Measurements from ENCODE around the gene RTL9.

RTL9 gene

GRCh38 chrX:110363244-110363643 is 4.6 kb downstream of the RTL9 start:
- H3K36me3 ChIP-seq (ENCODE audit: insufficient read depth), result no peaks in the 10 kb centered on the region
- no peak overlapping the region for H2AFZ ChIP-seq (ENCODE audit: low read depth)
- no peaks in the 10 kb centered on the region for H4K20me1 ChIP-seq (ENCODE audit: insufficient read depth)
- no peak overlapping the region for H3K9ac ChIP-seq
- TF ChIP-seq, protein P1, sequence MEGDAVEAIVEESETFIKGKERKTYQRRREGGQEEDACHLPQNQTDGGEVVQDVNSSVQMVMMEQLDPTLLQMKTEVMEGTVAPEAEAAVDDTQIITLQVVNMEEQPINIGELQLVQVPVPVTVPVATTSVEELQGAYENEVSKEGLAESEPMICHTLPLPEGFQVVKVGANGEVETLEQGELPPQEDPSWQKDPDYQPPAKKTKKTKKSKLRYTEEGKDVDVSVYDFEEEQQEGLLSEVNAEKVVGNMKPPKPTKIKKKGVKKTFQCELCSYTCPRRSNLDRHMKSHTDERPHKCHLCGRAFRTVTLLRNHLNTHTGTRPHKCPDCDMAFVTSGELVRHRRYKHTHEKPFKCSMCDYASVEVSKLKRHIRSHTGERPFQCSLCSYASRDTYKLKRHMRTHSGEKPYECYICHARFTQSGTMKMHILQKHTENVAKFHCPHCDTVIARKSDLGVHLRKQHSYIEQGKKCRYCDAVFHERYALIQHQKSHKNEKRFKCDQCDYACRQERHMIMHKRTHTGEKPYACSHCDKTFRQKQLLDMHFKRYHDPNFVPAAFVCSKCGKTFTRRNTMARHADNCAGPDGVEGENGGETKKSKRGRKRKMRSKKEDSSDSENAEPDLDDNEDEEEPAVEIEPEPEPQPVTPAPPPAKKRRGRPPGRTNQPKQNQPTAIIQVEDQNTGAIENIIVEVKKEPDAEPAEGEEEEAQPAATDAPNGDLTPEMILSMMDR (conservative IDR thresholded peaks at IDR 0.05; ENCODE audit: low read depth, low read length), result no peak
- H3K27ac ChIP-seq, result no peak overlapping the region
- H3K27me3 ChIP-seq (ENCODE audit: insufficient read depth, low read depth), result no peaks in the 10 kb centered on the region
- H3K4me3 ChIP-seq (IDR thresholded peaks at IDR 0.05; ENCODE audit: insufficient read depth, low read depth, low read length), result no peak overlapping the region
- no peak overlapping the region for H3K4me2 ChIP-seq
- no peaks in the 10 kb centered on the region for H3K79me2 ChIP-seq (ENCODE audit: insufficient read depth, low read depth)
- no peaks in the 10 kb centered on the region for H3K4me1 ChIP-seq (ENCODE audit: low read depth, poor library complexity, severe bottlenecking)

GRCh38 chrX:110373310-110373709 is 14.7 kb downstream of the RTL9 start:
- Histone ChIP-seq H3K4me1 (ENCODE audit: low read depth, poor library complexity, severe bottlenecking) (peaks cover 8% of the 10 kb centered on the region), H3K27ac (no peak overlapping the region), H3K9ac (no peak overlapping the region), H3K27me3 (ENCODE audit: insufficient read depth, low read depth) (no peaks in the 10 kb centered on the region), H2AFZ (ENCODE audit: low read depth) (no peak overlapping the region), H3K79me2 (ENCODE audit: insufficient read depth, low read depth) (no peaks in the 10 kb centered on the region), H4K20me1 (ENCODE audit: insufficient read depth) (no peaks in the 10 kb centered on the region), H3K4me3 (IDR thresholded peaks at IDR 0.05; ENCODE audit: insufficient read depth, low read depth, low read length) (no peak overlapping the region), H3K4me2 (no peak overlapping the region), H3K36me3 (ENCODE audit: insufficient read depth) (no peaks in the 10 kb centered on the region)
- TF ChIP-seq, protein P1 (conservative IDR thresholded peaks at IDR 0.05; ENCODE audit: low read depth, low read length), result no peak

DNA sequence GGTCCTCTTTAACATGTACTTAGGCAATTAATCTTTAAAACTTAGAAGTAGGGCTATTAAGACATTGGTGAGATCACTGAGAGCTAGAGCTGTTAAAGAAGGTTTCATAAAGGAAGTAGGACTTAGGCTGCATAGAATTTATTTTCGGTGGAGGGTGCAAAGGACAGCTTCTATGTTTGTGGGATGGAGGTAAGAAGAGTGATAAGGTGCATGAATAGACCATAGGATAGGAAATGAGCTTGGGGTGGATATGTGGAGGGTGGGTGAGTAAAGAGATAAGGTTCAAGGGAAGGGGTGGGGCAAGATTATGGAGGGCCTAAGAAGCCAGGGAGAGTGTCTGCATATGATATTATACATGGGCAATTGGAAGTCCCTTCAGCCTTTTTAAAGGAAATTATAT is 15.9 kb downstream of the RTL9 start:
- TF ChIP-seq, protein P1 (conservative IDR thresholded peaks at IDR 0.05; ENCODE audit: low read depth, low read length), result no peak
- no peak overlapping the region for H2AFZ ChIP-seq (ENCODE audit: low read depth)
- H3K27ac ChIP-seq, result no peak overlapping the region
- H3K27me3 ChIP-seq (ENCODE audit: insufficient read depth, low read depth), result no peaks in the 10 kb centered on the region
- H3K4me1 ChIP-seq (ENCODE audit: low read depth, poor library complexity, severe bottlenecking), result peaks cover 8% of the 10 kb centered on the region
- no peak overlapping the region for H3K4me3 ChIP-seq (IDR thresholded peaks at IDR 0.05; ENCODE audit: insufficient read depth, low read depth, low read length)
- no peaks in the 10 kb centered on the region for H3K36me3 ChIP-seq (ENCODE audit: insufficient read depth)
- H4K20me1 ChIP-seq (ENCODE audit: insufficient read depth), result no peaks in the 10 kb centered on the region
- no peaks in the 10 kb centered on the region for H3K79me2 ChIP-seq (ENCODE audit: insufficient read depth, low read depth)
- no peak overlapping the region for H3K4me2 ChIP-seq
- no peak overlapping the region for H3K9ac ChIP-seq

DNA sequence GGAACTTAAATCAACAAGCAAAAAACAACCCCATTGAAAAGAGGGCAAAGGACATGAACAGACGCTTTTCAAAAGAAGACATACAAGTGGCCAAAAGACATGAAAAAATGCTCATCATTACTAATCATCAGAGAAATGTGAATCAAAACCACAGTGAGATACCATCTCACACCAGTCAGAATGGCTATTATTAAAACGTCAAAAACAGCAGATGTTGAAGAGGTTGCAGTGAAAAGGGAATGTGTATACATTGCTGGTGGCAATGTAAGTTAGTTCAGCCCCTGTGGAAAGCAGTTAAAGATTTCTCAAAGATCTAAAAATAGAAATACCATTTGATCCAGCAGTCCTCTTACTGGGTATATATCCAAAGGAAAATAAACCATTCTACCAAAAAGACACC is 22.6 kb downstream of the RTL9 start:
- TF ChIP-seq, protein P1 (conservative IDR thresholded peaks at IDR 0.05; ENCODE audit: low read depth, low read length), result no peak
- Histone ChIP-seq H2AFZ (ENCODE audit: low read depth) (no peak overlapping the region), H3K79me2 (ENCODE audit: insufficient read depth, low read depth) (no peaks in the 10 kb centered on the region), H4K20me1 (ENCODE audit: insufficient read depth) (no peaks in the 10 kb centered on the region), H3K27me3 (ENCODE audit: insufficient read depth, low read depth) (no peaks in the 10 kb centered on the region), H3K36me3 (ENCODE audit: insufficient read depth) (no peaks in the 10 kb centered on the region), H3K9ac (no peak overlapping the region), H3K4me1 (ENCODE audit: low read depth, poor library complexity, severe bottlenecking) (no peaks in the 10 kb centered on the region), H3K4me3 (IDR thresholded peaks at IDR 0.05; ENCODE audit: insufficient read depth, low read depth, low read length) (no peak overlapping the region), H3K4me2 (no peak overlapping the region), H3K27ac (no peak overlapping the region)
